Renal pelvis (tissue), 4 donors: ENCODE measurements around the gene CEP20. TPM values are rescaled to one million over a fixed set of nuclear protein-coding genes. Genes with fewer than 3 reads are reported as not detected.
"Not testable (repeated sequence)": the region's sequence is repeated elsewhere in the genome, so short reads cannot be mapped to it uniquely, and the experiment has no call there.

Source experiments
- DNase-seq: peaks from one replicate; pipeline ENCODE4 v3.0.0-alpha.2; 2013
- polyA plus RNA-seq, 3 donors: library from polyadenylated mRNA; unstranded; fragments of 120-200 nt; gene quantifications; one replicate each; pipeline ENCODE4 v1.2.1, GENCODE V29; 2013; ENCODE audit not compliant: insufficient read length in 3 of 3

CEP20 gene
- polyA plus RNA-seq, 3 donors: 31.9 to 38.9 (median 38.6) TPM

DNA sequence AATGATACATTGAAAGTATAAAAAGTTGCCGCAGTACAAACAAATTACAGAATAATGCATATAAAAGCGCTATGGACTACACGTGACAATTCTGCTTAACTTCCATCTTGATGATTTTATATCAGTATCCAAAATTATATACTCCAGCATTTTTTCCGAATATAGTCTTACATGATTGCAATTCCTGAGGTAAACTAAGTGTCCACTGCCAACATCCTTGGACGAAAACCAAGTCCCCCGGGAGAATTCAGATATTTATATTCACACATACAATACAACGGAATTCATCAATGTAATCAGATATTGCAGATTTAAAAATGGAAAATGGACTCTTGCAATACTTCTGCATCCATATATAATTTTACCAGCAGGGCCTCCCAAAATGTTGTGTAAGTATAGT is 22.7 kb downstream of the CEP20 start:
- no peak for DNase-seq

DNA sequence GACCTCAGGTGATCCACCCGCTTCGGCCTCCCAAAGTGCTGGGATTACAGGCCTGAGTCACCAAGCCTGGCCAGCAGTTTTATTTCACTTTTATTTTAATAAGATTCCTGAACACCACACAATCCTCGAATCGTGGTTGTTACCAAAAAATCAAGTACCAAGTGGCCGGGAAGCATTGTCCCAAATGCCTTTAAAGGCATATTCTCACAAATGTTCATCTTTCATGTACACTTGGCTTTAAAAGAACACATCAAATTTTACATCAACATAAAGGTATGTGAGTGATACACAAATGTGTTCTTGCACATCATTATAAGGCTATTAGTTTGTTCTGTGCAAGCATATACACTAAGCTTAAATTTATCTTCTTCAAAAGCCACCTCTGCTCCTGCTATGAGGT is 23.5 kb downstream of the CEP20 start:
- DNase-seq: no peak

DNA sequence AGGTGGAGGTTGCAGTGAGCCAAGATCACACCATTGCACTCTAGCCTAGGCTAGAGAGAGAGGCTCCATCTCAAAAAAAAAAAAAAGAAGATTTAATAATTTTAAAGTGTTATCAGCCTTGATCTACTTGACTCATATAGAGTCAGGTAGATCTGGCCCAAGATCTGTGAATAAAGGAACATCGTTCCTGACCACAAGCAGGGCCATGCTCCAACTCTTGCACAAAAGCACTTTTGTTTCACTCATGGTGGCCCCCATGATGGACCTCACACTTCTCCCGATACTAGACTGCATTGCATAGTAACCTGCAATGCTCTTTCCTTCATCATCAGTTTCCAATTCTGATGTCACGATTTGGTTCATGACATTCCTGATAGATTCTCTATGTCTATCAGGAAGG is 26.4 kb downstream of the CEP20 start:
- no peak for DNase-seq

DNA sequence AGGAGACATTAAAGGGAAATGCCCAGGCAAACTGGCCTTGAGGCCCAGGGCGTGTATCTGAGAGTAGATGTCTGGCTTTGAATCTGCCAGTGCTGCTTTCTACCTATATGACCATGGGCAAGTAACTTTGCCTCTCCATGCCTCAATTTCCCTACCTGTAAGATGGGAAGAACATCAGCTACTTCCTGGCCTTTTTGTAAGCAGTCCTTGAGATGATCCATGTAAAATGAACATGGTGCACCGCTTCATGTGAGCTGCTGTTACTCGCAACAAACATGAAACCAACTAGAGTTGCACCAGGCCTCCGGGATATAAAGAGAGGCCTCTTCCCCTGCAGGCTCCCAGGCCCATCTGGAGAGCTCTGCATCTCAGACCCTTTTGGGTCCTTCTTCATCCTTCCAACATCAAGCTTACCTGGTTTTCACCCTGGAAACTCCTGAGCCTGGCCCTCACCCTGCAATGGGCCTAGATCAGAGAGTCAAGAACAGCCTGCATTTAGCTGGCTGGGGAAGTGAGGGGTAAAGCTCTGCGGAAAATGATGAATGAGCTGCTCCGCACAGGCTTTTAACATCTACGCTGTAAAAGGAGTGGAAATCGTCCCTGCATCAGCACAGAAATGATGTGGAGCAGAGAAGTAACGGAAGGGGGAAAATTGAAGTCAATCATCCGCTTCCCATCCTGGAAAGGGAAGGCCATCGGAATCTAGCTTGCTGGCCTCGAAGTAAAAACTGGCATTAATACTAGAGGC is 29.3 kb downstream of the CEP20 start:
- no peak for DNase-seq

- DNase-seq: no peak
Measured at GRCh38 chr16:15857724-15858560, 30.5 kb downstream of the CEP20 start.

GRCh38 chr16:15856901-15857698 is 31.3 kb downstream of the CEP20 start, which contains the start of gene MYH11:
Gene MYH11, minus strand, starts transcription at chr16:15857028. Its CDS starts 18,776 bp downstream, at chr16:15838252.
- DNase-seq: no peak

GRCh38 chr16:15856182-15856581 is 32.2 kb downstream of the CEP20 start:
- no peak for DNase-seq

- no peak for DNase-seq
Measured at GRCh38 chr16:15855704-15856003, 32.7 kb downstream of the CEP20 start.

- DNase-seq: no peak
Measured at GRCh38 chr16:15854906-15855703, 33.3 kb downstream of the CEP20 start.

- DNase-seq: no peak
Measured at GRCh38 chr16:15854061-15854460, 34.3 kb downstream of the CEP20 start.

DNA sequence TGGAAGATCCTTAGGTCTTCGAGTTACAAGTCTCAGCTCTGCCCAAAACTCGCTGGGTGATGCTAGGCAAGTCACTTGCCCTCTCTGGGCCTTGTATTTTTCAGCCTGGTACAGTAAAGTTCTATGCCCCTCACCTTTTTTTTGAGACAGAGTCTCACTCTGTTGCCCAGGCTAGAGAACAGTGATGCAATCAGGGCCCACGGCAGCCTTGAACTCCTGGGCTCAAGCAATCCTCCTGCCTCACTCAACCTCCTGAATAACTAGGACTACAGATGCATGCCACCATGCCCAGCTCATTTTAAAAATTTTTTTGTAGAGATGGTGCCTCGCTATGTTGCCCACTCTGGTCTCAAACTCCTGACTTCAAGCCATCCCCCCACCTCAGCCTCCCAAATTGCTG is 35.4 kb downstream of the CEP20 start:
- no peak for DNase-seq

DNA sequence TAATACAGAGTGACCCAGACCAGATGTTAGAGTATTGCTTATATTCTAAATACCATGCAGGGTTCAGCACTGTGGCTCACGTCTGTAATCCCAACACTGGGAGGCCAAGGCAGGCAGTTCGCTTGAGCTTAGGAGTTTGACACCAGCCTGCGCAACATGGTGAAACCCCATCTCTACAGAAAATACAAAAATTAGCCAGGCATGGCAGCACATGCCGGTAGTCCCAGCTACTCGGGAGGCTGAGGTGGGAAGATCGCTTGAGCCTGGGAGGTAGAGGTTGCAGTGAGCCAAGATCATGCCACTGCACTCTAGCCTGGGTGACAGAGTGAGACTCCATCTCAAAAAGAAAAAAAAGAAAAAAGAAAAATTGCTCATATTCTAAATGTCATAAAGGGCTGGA is 37.8 kb downstream of the CEP20 start:
- not testable (repeated sequence) for DNase-seq

DNA sequence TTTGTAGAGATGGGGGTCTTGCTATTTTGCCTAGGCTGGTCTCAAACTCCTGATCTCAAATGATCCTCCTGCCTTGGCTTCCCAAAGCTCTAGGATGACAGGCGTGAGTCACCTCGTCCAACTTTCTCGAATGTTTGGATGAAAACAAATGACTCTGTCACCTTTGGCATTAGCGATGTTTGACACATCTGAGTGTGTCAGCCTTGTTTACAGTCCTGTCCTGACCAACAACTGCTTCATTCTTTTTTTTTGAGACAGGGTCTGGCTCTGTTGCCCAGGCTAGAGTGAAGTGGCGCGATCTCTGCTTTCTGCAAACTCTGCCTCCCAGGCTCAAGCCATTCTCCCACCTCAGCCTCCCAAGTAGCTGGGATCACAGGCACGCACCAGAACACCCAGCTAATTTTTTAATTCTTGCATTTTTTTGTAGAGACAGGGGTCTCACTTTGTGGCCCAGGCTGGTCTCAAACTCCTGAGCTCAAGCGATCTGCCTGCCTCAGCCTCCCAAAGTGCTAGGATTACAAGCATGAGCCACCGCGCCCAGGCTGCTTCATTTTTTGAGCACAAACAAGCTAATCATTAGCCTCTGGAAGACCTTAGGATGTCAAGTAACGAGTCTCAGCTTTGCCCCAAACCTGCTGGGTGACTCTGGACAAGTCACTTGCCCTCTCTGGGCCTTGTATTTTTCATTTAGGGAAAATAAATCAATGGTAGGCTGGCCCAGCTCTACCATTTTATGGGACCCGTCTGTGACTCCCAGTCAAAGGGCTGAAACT is 39.0 kb downstream of the CEP20 start:
- DNase-seq: no peak

- no peak for DNase-seq
Measured at GRCh38 chr16:15847611-15848175, 40.7 kb downstream of the CEP20 start.

DNA sequence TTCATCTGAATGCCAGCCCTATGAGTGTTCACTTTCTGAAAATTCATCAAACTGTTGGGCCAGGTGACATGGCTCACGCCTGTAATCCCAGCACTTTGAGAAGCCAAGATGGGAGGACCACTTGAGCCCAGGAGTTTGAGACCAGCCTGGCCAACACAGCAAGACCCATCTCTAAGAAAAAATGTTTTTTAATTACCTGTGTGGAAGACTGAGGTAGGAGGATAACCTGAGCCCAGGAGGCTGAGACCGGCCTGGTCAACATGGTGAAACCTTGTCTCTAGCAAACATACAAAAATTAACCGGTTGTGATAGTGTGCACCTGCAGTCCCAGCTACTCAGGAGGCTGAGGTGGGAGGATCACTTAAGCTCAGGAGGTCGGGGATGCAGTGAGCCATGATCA is 41.9 kb downstream of the CEP20 start:
- no peak for DNase-seq

GRCh38 chr16:15843635-15844279 is 44.6 kb downstream of the CEP20 start:
- no peak for DNase-seq

GRCh38 chr16:15839204-15839603 is 49.2 kb downstream of the CEP20 start:
- DNase-seq: not testable (repeated sequence)

DNA sequence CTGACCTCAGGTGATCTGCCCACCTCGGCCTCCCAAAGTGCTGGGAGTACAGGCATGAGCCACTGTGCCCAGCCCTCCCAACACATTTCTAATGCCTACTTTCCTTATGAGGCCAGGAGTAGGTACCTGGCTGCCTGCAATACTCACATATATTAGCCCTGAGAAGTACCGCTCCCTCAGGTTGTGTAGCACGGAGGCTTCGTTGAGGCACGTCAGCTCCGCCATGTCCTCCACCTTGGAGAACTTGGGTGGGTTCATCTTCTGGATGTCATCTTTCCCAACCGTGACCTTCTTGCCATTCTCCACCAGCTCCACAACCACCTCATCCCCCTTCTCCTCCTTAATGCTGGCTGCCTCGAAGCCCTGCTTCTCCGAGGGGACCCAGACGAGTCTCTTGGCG is 50.6 kb downstream of the CEP20 start:
- no peak for DNase-seq

DNA sequence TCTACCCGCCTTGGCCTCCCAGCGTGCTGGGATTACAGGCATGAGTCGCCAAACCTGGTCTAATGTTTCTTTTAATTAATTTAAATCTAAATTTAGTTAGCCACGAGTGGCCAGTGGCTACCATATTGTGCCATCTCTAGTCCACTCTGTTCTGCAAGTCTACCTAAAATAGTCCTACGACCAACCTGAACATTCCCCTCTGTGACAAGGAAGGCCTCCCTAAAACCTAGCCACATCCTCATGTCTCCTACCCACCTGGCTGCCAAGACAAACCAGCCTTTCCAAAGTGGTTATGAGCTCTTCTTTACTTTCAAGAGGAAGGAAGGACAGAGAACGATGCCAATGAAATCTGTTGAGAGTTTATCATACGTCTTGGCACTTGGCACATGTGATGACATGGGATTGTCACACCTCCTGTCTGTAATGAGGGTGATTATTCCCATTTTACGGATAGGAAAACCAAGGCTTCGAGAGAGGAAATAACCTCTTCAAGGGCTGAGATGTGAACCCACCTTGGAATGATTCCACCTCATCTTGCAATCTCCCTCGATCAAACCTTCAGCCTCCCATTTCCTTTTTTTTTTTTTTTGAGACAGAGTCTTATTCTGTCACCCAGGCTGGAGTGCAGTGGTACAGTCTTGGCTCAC is 51.3 kb downstream of the CEP20 start:
- DNase-seq: no peak
